Measurements from ENCODE around the gene HDDC2. TPM values are rescaled to one million over a fixed set of nuclear protein-coding genes. Genes with fewer than 3 reads are reported as not detected.

The HDDC2 gene
- total and polyA plus RNA-seq, 2 experiments from 2014 or later = 69.5 to 131 TPM

GRCh38 chr6:125307150-125307838 lies 5.5 kb upstream of the HDDC2 start:
- DNase-seq (ENCODE audit: low spot score) (no peak), ATAC-seq (no peak)
- Histone ChIP-seq H3K4me3 (no peak overlapping the region), H4K20me1 (replicated peaks; ENCODE audit: insufficient read depth) (no peaks in the 10 kb centered on the region), H3K36me3 (ENCODE audit: insufficient read depth) (no peaks in the 10 kb centered on the region), H3F3A (replicated peaks; ENCODE audit: low read depth) (no peaks in the 10 kb centered on the region), H3K27ac (ENCODE audit: low read depth) (no peak overlapping the region), H2AFZ (no peak overlapping the region), H3K9me2 (ENCODE audit: insufficient read depth) (peaks cover 11% of the 10 kb centered on the region), H3K79me2 (replicated peaks; ENCODE audit: insufficient read depth) (no peaks in the 10 kb centered on the region), H3K4me2 (no peak overlapping the region), H3K4me1 (ENCODE audit: insufficient read depth) (0 out of 2 replicates have a peak, but pooled peaks cover 5% of the 10 kb centered on the region), H3K27me3 (ENCODE audit: insufficient read depth) (no peaks in the 10 kb centered on the region)
- no peak overlapping the region for H3K27ac Mint-ChIP-seq
- H3K36me3 Mint-ChIP-seq (ENCODE audit: low read depth) = no peaks in the 10 kb centered on the region
- peaks cover 6% of the 10 kb centered on the region; the same call in 2 of the 3 replicates for H3K9me3 Mint-ChIP-seq
- no peak overlapping the region for H3K4me3 Mint-ChIP-seq
- peaks cover 2% of the 10 kb centered on the region for H3K4me1 Mint-ChIP-seq
- TF ChIP-seq JUNB (IDR thresholded peaks at IDR 0.05; ENCODE audit: unreplicated experiment) (no peak), ZNF114 (CRISPR knock-in tag; IDR thresholded peaks at IDR 0.05) (no peak), REST (IDR thresholded peaks at IDR 0.05; ENCODE audit: unreplicated experiment) (no peak), ZNF331 (CRISPR knock-in tag; IDR thresholded peaks at IDR 0.05; ENCODE audit: low read depth) (no peak), POLR2AphosphoS5 (IDR thresholded peaks at IDR 0.05; ENCODE audit: low read depth) (no peak), EZH2 (IDR thresholded peaks at IDR 0.05; ENCODE audit: low read depth, unreplicated experiment) (no peak), EZH2phosphoT487 (IDR thresholded peaks at IDR 0.05; ENCODE audit: unreplicated experiment) (no peak), ZNF462 (CRISPR knock-in tag; IDR thresholded peaks at IDR 0.05) (no peak)
- peaks cover 2% of the 10 kb centered on the region for H3K27me3 Mint-ChIP-seq (ENCODE audit: insufficient read depth, low read depth, poor library complexity)
